OCI-LY7 (cell line): Measurements from ENCODE around the gene TRMT61A. TPM values are rescaled to one million over a fixed set of nuclear protein-coding genes. Genes with fewer than 3 reads are reported as not detected.

ENCODE experiments used
- BruUV-seq: library from RNA; stranded (reverse); fragments of 400-500 nt; replicated peaks from 2 replicates; lab custom pipeline; 2021; lab: Mats Ljungman, UMichigan
- CTCF ChIA-PET: fragments of 300-600 bp; sonication (Branson Sonifier 250); formaldehyde crosslinking; loops from one replicate; lab custom pipeline; 2022; ENCODE audit warnings: antibody characterized with exemption; ENCODE audit not compliant: unreplicated experiment; lab: Charles Lee
- POLR2A ChIA-PET: fragments of 300-600 bp; sonication (Branson Sonifier 250); formaldehyde crosslinking; loops from one replicate; lab custom pipeline; 2022; ENCODE audit warnings: antibody characterized with exemption; lab: Charles Lee
- DNase-seq: peaks from one replicate; pipeline ENCODE4 v3.0.0-alpha.2; 2015; ENCODE audit warnings: low spot score
- H2AFZ ChIP-seq: fragments of 200-600 bp; sonication (generic), shearing (Covaris generic); 2 replicates; pipeline ENCODE4 v1.6.1; 2014; ENCODE audit warnings: mild to moderate bottlenecking, antibody characterized with exemption, low read length, moderate library complexity
- H3K27ac ChIP-seq: fragments of 200-600 bp; sonication (generic); 2 replicates; pipeline ENCODE4 v1.5.1; 2014; ENCODE audit warnings: mixed run types, low read depth, mild to moderate bottlenecking, moderate library complexity, low read length, inconsistent platforms; ENCODE audit not compliant: poor library complexity, severe bottlenecking
- H3K36me3 ChIP-seq: fragments of 200-600 bp; sonication (generic); 2 replicates; pipeline ENCODE4 v1.6.1; 2014; ENCODE audit warnings: mild to moderate bottlenecking, antibody characterized with exemption, low read length, moderate library complexity, mixed read lengths; ENCODE audit not compliant: insufficient read depth
- H3K4me1 ChIP-seq: fragments of 200-600 bp; sonication (generic); 2 replicates; pipeline ENCODE4 v1.5.1; 2014; ENCODE audit warnings: mild to moderate bottlenecking, low read length; ENCODE audit not compliant: insufficient read depth, poor library complexity, severe bottlenecking
- H3K4me2 ChIP-seq: fragments of 200-600 bp; sonication (generic); 2 replicates; pipeline ENCODE4 v1.6.1; 2014; ENCODE audit warnings: mild to moderate bottlenecking, low read length
- H3K4me3 ChIP-seq: fragments of 200-600 bp; sonication (generic); 2 replicates; pipeline ENCODE4 v1.5.1; 2014; ENCODE audit warnings: mild to moderate bottlenecking, low read depth, low read length; ENCODE audit not compliant: poor library complexity, severe bottlenecking
- H3K79me2 ChIP-seq: fragments of 200-600 bp; sonication (generic); 2 replicates; pipeline ENCODE4 v1.6.1; 2016; ENCODE audit warnings: low read depth, mild to moderate bottlenecking, low read length, moderate library complexity, mixed read lengths; ENCODE audit not compliant: insufficient read depth
- H3K9me2 ChIP-seq: fragments of 200-600 bp; sonication (generic); 2 replicates; pipeline ENCODE4 v1.6.1; 2016; ENCODE audit warnings: mild to moderate bottlenecking, low read length, mixed read lengths; ENCODE audit not compliant: insufficient read depth
- H3K9me3 ChIP-seq: fragments of 200-600 bp; sonication (generic); 2 replicates; pipeline ENCODE4 v1.6.1; 2014; ENCODE audit warnings: mild to moderate bottlenecking, mixed run types, low read length, mixed read lengths
- H4K20me1 ChIP-seq: fragments of 200-600 bp; sonication (generic); 2 replicates; pipeline ENCODE4 v1.6.1; 2014; ENCODE audit warnings: mild to moderate bottlenecking, antibody characterized with exemption, low read length, moderate library complexity, mixed read lengths; ENCODE audit not compliant: insufficient read depth
- CTCF ChIP-seq: fragments of 200-600 bp; sonication (generic); conservative IDR thresholded peaks from 2 replicates; pipeline ENCODE4 v1.5.1; 2014; ENCODE audit warnings: mild to moderate bottlenecking, antibody characterized with exemption, low read length, moderate library complexity, mixed read lengths
- EZH2phosphoT487 ChIP-seq: fragments of 200-600 bp; sonication (generic); IDR thresholded peaks from 2 replicates; pipeline ENCODE4 v1.6.1; 2018; ENCODE audit warnings: low read depth, borderline replicate concordance, mild to moderate bottlenecking, mixed run types, antibody characterized with exemption, low read length, moderate library complexity, mixed read lengths
- intact Hi-C: fragments of 100-400 bp; cut with micrococcal nuclease; formaldehyde crosslinking; loops from one replicate; pipeline ENCODE4 v1.10.0; 2022; ENCODE audit not compliant: unreplicated experiment
- total RNA-seq, 2 experiments: library from RNA; depleted of rRNA in 1 of 2; stranded (reverse); fragments of >200 nt in 1 of 2; shearing (Covaris generic) in 1 of 2; gene quantifications; 2 replicates each; pipeline ENCODE4 v1.2.3, GENCODE V29; 2014 to 2022

Gene TRMT61A
- total RNA-seq, 2 experiments from 2014 or later: 13.1 to 17.1 TPM

DNA sequence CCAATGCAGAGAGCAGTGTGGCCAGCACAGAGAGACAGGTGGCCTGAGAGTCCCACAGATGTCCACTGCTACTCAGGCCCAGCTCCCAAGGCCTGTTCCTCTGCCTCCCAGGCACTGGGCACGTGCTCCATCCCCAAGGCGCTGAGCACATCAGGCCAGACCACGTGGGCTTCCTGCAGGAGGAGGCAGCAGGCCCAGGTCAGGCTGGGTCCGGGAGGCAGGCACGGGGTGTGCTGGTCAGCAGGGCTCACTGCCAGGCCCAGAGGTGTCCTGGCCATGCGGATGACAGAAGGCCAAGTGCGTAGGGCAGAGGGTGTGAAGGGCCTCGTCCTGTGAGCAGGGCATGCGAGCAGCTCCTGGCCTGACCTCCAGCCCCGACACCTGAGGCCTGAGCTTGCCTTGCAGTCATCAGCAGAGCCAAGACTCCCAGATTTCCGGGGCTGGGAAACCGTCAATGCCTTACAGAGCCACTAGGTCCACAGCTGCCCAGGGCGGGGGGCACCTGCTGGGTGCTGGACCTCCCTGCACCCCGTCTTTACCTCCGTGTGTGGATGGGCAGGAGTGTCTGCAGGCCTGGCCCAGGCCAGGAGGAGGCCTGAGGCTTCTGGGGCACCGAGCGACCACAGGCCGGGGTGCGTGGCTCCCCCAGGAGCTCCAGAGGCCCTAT, 14.9 kb downstream of the TRMT61A start:
- no TSS peak for BruUV-seq

GRCh38 chr14:103544388-103545218, 15.6 kb downstream of the TRMT61A start:
- DNase-seq: no peak
- Histone ChIP-seq H4K20me1 (no peaks in the 10 kb centered on the region), H3K9me2 (no peaks in the 10 kb centered on the region), H3K36me3 (no peaks in the 10 kb centered on the region), H2AFZ (no peak overlapping the region), H3K4me2 (no peak overlapping the region), H3K27ac (no peak overlapping the region), H3K9me3 (no peaks in the 10 kb centered on the region), H3K4me3 (no peak overlapping the region), H3K79me2 (no peaks in the 10 kb centered on the region), H3K4me1 (no peaks in the 10 kb centered on the region)
- no peak for TF ChIP-seq EZH2phosphoT487
- TF ChIP-seq CTCF: no peak
- CTCF ChIA-PET: interaction anchor here (0.6 kb wide), 1 partner anchor 17 kb away, joined by 3 read pairs; no protein-coding TSS in a partner anchor
- intact Hi-C loops: no loop called here
- POLR2A ChIA-PET: no interaction called here
- BruUV-seq: no TSS peak

More for the DNA sequence above, 14.9 kb downstream of the TRMT61A start:
- Histone ChIP-seq H3K79me2 (no peaks in the 10 kb centered on the region), H3K4me3 (no peak overlapping the region), H3K9me3 (no peaks in the 10 kb centered on the region), H3K4me2 (no peak overlapping the region), H3K9me2 (no peaks in the 10 kb centered on the region), H4K20me1 (no peaks in the 10 kb centered on the region), H3K27ac (no peak overlapping the region), H2AFZ (no peak overlapping the region), H3K4me1 (no peaks in the 10 kb centered on the region), H3K36me3 (no peaks in the 10 kb centered on the region)
- ChIA-PET CTCF (interaction anchor here (0.6 kb wide), 1 partner anchor 17 kb away, joined by 3 read pairs; no protein-coding TSS in a partner anchor), POLR2A (no interaction called here)
- no peak for TF ChIP-seq EZH2phosphoT487
- no peak for TF ChIP-seq CTCF
- intact Hi-C loops: no loop called here
- no peak for DNase-seq
